Measurements from ENCODE around the gene SHISA8.
A peak's percentile ranks its signal among the peaks of the same experiment; 100 is the strongest.

The SHISA8 gene

DNA sequence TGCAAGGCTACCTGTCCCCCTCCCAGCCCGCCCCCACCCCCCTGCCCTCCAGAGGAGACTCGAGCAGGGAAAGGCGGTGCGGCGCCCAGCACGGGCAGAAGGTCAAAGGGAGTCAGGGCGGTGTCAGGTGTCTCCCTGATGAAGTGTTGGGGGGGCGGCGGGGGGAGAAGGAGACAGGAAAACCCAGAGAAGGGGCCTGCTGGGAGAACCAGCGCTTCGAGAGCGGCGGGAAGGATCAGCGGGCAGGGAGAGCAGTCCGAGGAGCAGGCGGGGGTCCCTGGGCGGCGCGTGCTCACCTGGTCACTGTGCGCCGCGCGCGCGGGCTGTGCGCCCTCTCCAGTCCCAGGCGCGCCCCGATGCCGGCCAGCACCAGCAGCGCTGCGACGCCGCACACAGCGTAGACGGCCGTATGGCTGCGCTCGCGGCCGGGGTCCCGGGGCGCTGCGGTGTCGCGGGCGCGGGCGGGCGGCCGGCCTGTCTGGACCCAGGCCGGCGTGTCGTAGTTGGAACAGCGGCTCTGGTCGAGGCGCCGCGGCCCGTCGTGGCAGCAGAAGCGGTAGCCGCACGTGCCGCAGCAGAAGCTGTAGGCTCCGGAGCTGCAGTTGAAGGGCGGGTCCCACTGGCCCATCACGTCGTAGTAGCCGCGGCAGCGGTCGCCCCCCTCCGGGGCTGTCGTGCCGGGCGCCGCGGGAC is 886 bp downstream of the SHISA8 start:
- no peak for DNase-seq

DNA sequence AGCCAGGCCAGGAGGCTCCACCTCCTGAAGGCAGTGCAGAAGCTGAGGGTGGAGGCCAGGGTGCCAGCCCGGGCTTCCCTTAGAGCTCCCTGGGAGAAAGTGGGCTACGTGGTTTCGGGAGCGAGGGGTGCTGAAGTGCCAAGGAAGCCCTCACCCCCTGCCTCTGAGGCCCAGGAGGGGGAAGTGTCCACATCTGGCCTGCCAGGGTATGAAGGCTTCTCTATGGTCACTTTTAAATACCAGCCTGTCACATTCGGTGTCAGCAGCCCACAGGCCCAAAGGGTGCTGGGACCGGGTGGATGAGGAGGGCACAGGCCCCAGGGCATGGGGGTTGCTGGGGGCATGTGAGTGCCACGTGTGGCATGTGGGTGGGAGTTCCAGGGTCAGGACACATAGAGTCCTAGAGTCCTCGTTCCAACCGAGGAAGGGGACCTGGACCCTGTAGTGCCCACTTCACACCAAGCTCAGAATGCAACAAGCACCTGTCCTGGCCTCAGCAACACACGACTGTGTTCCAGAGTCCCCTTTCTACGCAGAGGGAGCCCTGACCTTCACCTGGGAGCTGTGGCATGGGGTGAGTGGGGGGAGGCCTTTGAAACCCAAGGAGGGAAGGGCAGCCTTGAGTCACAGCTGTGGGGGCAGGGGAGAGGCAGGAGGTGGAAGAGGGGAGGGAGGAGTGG is 1.7 kb downstream of the SHISA8 start:
- no peak for DNase-seq

DNA sequence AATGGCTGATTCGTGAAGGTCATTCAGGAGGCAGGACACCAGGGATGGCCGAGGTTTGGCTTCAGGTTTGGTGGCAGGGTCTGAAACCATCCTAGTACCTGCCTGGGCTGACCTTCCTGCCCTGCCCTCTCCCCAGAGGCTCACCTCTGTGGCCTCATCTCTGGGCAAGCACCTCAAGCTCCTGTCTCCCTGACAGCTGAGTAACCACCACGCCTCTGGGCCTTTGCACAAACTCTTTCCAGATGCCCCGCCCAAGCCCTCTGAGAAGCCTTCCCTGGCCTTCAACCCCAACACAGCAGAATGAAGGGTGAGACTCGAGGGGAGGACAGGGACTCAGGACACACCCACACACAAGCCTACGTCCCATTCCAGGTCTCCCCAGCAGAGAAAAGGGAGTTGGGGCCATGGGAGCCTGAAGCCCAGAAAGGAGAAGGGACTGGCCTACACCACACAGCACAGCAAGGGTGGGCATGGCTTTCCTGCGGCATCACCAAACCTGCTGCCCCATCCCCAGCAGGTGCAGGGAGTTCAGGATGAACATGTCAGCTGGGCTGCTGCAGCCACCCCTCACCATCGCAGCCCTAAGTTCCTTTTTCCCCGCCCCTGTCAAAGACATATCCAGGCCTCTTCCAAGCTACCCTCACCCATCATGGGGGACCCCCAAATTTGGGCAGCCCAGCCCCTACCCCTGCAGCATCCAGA is 2.4 kb downstream of the SHISA8 start:
- no peak for DNase-seq

DNA sequence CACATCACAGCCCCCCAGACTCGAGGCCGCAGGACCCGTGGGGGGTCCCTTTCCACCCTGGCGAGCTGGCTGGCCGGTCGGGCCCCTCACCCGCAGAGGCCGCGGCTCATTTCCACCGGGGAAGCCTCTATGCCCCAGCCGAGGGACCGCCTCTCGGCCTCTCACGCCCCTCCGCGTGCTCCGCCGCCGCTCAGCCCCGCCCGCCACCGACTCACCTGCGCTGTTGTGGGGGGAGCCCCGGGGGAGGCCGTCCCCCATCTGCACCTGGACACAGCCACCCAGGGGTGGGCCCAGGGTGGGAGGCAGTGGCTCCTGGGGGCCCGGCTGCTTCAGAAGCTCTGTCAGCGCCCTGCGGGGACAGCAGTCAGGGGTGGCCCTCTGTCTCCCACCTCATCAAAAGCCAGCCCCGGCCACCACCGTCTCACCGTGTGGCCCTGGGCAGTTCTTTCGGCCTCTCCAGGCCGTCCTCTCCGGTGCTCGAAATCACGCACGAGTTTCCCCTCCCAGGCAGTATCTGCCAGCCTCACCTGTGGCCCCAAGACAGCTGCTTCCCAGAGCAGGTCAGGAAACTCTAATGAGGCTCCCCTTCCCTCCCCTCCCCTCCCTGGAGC is 3.8 kb downstream of the SHISA8 start:
- DNase-seq = no peak

DNA sequence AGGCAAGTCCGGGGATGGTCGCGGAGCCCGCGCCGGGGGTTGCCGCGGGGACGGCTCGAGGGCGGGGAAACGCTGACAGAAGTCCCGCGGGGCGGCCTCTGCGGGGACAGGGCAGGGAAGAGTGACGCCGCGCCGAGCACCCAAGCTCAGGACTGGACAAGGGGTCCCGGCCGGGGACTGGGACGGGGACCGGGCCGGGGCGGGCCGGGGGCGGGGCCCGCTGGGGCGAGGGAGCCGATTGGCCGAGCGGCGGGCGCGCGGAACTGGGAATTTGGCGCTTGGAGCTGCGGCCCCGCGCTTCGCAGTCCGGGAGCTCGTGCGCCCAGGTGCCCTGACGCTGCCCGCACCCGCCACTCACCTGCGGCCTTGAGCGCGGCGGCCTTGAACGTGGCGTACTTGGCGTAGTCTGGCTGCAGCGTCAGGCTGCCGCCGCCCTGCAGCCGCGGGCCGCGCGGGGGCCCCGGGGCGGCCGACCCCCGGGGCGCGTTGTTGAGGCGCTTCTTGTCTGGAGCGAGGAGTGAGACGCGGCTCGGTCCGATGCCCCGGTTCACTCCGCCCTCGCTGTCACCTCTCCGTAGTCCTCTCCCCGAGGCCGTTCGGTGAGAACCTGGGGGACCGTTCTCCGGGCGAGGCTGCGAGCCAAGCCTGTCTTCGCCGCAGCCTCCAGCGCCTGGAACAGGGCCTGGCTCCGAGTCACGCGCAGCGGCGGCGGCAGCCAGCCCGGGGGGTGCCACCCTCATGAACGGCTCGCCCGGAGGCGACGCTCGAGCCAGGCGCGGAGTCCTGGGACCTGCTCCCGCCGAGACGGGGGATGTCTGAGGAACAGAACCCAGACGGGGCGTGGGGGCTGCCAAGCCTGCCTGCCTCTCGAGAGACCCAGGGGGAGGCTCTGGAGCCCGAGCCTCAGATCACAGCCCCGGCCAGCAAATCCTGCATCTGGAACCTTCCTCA is 4.5 kb downstream of the SHISA8 start:
- peak; percentile 7 to 23 for DNase-seq

DNA sequence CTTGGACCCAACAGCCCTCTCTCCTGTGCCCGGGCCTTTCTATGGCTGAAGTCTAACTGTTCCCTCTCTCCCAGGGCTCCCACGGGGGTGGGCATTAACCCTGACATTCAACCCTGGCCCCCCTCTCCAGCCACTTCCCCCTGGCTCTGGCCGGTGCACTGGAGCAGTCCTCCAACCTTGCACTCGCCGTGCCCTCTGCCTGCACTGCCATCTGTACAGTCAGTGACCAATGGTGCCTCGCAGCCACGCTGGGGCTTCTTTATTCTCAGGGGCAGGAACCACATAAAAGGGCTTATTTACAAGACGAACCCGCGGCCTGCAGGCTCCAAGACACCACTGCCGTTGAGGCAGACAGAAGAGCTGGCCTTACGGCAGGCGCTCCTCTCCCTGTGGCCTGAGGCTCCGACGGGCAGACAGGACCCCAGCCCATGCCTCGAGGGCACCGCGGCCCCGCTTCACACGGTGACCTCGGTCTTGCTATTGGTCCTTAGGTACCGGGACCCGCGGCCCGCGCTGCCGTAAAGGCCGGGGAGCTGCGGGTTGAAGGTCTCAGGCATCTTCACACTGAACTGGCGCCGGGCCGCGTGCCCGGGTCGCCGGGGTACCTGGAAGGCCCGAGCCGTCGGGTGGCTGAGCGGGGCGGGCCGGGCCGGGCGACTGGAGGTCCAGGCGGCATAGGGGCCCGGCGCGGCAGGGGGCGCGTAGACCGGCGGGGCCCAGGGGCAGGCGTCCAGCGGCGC is 5.4 kb downstream of the SHISA8 start:
- DNase-seq = no peak

DNA sequence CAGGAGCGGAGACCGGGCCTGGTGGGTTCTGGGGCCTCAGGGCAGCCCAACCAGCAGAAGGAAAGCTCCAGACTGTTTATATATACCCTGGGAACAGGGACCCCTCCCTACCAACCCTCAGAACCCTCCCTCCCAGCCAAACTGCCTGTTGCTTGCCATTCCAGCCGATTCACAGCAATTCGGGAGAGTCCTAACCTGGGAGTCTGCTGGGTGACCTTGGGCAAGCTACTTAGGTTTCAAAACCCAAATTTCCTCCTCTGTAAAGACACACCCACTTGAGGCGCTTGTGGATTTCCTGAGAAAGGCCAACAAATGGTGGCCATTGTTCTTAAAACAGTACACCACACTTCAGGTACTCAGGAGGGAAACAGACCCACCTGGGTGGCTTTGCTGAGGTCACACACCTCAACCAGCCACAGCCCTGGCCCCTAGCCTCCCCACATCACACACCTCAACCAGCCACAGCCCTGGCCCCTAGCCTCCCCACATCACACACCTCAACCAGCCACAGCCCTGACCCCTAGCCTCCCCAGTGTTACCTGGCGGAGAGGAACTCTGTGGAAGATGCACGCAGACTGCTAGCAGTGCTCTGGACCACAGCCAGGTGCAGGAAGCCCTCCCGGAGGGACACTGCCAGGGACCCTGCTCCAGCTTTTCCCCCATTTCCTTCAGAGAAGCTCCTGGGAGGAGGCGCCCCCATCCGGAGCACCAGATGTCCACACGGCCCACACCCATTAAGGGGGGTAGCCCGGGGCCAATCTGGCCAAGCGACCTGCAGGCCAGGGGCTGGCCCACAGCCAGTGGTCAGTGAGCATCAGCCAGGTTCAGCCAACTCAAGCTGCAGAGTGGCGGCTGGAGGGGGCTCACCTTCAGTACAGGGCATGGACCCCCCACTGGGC is 6.2 kb downstream of the SHISA8 start:
- DNase-seq = no peak

DNA sequence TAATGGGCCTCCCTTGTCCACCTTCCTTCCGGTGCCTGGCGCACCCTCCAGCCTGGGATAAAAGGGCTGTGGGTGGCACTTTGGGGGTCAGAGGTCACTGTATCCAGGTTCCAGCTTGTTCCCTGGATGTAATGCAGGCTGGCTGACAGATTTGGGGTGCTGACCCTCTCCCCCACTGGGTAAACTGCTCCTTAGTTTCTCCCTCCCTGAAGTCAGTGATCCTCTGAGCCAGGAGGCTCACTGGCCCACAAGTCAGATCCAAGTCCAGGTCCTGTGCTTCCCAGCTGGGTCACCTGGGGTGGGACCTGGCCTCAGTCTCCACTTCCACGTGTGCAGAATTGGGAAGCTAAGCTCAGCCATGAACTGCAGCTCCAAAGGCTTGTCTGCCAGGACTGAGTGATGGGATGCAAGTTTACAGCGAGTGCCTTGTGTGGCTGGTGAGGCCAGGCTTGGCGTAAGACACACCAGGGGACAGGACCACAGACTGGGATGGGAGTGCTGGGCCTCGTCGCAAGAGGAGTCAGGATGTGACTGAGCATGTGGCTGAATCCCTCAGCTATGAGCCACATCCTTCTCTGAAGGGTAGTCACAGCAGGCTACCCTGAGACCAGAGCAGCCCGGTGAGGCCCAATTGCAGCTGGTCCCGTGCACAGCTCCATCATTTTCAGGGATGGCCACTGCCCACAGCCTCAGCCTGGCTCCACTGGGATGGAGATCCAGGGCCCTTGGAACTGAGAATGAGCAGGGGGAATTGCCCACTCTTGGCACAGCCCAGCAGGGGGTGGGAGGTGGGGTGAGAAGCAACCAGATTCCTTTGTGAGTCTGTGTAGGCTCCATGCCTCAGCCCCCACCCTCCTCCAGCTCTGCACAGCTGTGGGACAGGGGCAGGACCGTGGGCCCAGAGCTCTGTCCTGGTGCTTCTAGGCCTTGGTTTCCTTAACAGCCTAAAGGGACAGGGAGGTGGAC is 7.2 kb downstream of the SHISA8 start:
- no peak for DNase-seq

DNA sequence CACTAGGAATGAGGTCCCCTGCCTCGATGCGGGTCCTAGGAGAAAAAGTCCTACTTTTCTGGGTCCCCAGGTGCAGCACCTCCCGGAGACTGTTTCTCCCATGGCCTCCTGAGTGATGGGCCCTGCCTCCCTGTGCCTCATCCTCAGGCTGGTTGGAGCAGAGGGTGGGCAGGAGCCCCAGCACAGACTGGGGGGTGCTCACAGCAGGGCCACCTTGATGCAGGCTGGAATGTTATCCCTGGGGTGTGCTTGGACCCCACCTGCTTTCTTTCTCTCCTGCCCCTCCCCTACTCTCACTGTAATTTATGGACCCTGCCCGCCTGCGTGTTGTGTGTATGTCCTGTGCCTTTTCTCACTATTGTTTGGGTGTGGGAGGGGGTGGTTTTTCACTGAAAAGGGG is 8.1 kb downstream of the SHISA8 start:
- DNase-seq = no peak

DNA sequence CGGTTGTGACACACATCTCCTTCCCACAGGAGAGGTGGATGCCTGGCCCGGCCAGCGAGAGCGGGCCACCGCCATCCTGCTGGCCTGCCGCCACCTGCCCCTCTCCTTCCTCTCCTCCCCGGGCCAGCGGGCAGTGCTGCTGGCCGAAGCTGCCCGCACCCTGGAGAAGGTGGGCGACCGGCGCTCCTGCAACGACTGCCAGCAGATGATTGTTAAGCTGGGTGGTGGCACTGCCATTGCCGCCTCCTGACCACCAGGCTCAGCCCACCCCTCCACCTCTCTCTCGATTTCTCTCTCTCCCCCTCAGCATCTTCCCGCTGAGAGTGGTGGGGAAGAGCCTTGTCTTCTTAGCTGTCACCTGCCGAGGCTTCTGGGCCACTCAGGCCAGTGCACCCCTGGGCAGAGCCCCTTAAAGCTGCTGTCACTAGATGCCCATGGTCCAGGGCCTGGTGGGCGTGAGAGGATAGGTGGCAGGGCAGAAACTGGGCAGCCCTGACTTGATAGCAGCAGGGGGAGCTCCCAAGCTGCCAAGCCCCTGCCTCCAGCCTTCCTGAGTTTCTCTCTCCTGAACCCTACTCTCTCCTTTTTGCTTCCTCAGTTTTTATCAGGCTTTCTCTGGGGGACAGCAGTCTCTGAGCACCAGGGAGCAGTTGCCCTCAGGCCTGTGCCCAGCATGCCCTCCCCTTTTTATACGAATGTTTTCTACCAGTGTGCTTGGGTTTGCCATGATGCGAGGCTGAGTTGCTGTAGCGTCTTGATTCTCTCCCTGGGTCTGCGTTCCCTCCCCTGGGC is 9.3 kb downstream of the SHISA8 start:
- no peak for DNase-seq

DNA sequence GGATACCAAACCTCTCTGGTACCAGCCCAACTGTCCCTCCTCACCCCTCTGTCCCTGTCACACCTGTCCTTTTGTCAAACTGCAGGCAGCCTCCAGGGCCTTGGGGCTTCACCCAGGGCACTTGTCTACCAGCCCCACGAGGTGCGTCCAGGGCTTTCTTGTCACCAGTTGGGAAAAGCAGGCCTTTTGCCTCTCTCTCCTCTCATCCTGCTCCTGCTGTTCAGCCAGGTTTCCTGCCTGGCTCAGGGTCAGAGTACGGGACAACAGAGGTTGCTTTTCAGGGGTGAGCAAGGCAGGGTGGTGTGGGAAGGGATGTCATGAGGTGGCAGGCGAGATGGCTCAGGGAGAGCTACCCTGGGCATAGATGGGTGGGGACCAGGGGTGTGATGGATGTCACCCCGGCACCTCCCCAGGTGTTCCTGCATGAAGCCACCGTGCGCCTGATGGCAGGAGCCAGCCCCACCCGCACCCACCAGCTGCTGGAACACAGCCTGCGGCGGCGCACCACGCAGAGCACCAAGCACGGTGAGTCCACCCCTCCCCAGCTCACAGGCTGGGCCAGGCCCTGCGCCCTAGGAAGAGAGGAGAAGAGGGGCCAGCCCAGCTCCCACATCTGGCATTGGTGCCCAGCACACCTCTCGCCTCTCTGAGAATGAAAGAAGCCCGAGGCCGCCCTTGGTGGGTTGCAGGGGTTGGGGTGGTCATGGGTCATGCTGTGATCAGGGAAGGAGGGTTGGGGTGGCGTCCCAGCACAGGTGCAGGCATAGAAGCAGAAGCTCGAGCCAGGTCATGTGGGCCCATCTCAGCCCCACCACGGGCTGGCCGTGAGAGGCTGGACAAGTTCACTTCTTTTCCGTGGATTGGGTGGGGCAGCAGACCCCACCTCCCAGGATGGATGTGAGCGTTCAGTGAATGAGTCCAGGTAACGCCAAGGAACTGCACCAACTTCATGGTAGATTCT is 10.1 kb downstream of the SHISA8 start:
- no peak for DNase-seq

DNA sequence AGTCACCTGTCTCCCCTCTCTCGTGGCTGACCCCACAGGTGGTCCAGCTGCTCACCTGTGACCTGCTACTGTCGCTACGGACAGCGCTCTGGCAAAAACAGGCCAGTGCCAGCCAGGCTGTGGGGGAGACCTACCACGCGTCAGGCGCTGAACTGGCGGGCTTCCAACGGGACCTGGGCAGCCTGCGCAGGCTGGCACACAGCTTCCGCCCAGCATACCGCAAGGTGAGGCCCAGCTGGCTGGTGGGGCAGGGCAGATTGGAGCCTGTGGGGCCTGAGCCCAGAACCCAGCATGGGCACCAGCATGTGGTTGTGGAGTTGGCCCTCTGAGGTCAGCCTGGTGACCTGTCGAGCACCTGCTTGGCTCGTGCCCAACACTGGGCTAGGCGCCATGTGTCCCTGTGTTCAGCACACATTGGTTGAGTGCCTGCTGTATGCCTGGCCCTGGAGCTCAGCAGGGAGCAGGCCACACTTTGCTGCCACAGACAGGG is 11.9 kb downstream of the SHISA8 start:
- DNase-seq = no peak

DNA sequence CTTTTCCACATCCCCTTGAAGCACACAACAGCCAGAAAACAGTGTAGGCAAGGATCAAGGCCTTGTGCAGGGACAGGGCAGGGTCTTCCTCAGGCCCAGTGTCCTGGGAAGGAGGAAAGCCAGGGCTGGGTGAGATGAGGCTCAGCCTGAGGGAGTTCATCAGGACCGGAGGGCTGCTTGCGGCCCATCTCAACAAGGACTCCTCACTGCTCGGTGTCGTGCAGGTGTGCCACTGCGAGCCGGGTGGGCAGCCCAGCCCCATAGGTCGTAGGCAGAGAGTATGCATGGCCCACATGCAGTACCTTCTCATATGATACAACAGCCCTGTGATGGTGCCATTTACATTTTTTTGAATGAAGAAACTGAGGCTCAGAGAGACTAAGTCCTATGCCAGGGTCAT is 12.9 kb downstream of the SHISA8 start:
- no peak for DNase-seq

DNA sequence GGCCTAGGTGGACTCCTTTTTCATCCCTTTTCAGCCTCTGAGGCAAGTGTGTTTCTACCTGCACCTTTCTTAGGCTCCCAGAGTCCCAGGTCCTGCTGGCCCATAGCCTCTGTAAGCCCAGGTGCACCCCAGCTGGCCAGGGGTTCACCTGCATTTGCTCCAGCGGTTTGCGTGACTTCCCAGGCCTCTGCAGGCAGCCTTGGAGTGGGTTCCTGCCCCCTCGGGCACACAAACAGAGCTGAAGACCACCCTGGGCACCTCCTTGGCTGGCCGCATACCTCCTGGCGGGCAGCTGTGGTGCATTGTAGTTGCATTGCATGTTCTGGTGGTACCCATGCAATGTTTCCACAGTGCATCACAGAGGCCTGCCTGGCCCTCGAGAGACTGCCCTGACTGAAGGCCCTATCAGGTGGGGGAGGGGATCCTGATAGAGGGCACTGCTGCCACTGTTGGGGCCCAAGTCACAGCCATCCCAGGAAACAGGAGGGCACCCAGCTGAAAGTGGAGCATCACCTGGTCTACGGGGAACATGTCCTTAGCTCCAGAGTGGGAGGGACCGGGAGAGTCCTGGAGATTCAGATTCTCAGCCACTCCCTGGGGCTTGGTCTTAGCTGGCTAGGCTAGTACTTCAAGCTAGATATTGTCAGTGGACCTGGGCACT is 14.1 kb downstream of the SHISA8 start:
- no peak for DNase-seq

DNA sequence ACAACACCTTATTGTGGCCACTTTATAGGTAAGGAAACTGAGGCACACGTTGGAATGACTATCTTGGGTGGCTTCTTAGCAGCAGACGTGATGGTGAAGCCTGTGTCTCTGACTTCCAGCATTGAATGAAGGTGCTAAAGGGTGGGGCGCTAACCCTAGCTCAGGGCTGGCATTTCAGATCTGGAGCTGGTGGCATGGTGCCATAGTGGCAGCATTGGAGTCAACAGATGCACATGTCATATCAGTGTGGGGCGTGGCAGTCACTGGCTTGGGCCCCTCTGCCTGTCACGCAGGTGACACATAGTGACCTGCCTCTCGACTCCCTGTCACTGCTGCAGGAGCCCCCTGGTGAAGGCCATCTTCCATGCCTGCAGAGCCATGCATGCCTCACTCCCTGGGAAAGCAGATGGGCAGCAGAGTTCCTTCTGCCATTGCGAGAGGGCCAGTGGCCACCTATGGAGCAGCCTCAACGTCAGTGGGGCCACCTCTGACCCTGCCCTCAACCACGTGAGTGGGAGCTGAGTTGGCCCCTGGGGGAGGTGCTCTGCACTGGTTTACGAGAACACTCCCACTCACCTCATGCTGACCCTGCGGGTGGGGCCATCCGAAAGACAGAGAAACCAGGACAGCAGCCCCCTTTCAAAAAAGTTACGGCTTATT is 14.8 kb downstream of the SHISA8 start:
- DNase-seq = no peak

DNA sequence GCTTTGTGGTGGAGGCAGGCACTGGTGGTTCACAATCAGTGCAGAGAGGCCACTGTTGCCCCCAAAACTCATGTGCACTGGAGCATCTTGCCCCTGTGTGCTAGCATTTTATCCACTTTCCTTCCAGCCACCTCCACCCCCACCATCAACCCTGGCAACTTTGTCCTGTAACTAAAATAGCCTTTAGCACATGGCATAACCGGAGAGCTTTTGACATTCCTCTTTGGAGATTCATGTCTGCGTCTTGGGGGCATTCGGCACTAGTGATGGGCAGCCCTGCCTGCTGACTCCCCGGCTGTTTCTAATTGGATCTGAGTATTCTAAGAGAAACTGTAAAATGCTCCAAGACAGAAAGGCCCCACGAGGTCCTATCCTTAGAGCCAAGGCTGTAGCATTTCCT is 15.8 kb downstream of the SHISA8 start:
- no peak for DNase-seq
